Motor neuron (in vitro differentiated cells): Measurements from ENCODE around the gene TEX9. TPM values are rescaled to one million over a fixed set of nuclear protein-coding genes. Genes with fewer than 3 reads are reported as not detected.

Experiments
- ATAC-seq, 8 experiments: fragments of 200-7000 bp; cut with Tn5 transposase; replicated peaks in 6 of 8; 2 replicates each; pipeline ENCODE4 v1.8.0; 2021; ENCODE audit warnings: mild to moderate bottlenecking in 8 of 8, moderate library complexity in 8 of 8
- H3K27ac ChIP-seq, 2 donors: fragments of 250-450 bp; sonication (Bioruptor Pico); 2 replicates each; pipeline ENCODE4 v1.9.0; 2021; ENCODE audit warnings: antibody characterized with exemption in 2 of 2, mild to moderate bottlenecking in 2 of 2, moderate library complexity in 1 of 2
- H3K4me1 ChIP-seq, 2 donors: fragments of 250-450 bp; sonication (Bioruptor Pico); replicated peaks in 1 of 2; 2 replicates each; pipeline ENCODE4 v1.6.1; 2021; ENCODE audit warnings: antibody characterized with exemption in 2 of 2, mild to moderate bottlenecking in 2 of 2, moderate library complexity in 1 of 2
- H3K4me3 ChIP-seq, 5 donors: fragments of 250-450 bp; sonication (Bioruptor Pico); 2 replicates each; pipeline ENCODE4 v1.9.0; 2021; ENCODE audit warnings: antibody characterized with exemption in 5 of 5, mild to moderate bottlenecking in 5 of 5, moderate library complexity in 4 of 5
- WGBS, 10 experiments: fragments of 450-650 bp; shearing (Covaris generic); methylation state at CpG; one replicate each; pipeline ENCODE4 v1.0.0; 2022; 5-methylcytosine and 5-hydroxymethylcytosine counted together
- in situ Hi-C, 9 experiments: fragments of 400-800 bp; cut with MboI; loops; one replicate each; pipeline ENCODE4 v1.15.0; 2021; ENCODE audit warnings: low sequenced_read_pairs in 9 of 9, low pct_unique_long_range_greater_than_20kb in 2 of 9; ENCODE audit not compliant: unreplicated experiment in 9 of 9
- total RNA-seq, 8 experiments: library from RNA; unstranded; fragments of 300-600 nt; gene quantifications; 2 replicates each; pipeline versions ENCODE4 v1.2.3 to v1.2.4, GENCODE V29; 2022

The TEX9 gene
- total RNA-seq, 8 experiments from 2014 or later, result 4.6 to 68.4 (median 16.6) TPM

DNA sequence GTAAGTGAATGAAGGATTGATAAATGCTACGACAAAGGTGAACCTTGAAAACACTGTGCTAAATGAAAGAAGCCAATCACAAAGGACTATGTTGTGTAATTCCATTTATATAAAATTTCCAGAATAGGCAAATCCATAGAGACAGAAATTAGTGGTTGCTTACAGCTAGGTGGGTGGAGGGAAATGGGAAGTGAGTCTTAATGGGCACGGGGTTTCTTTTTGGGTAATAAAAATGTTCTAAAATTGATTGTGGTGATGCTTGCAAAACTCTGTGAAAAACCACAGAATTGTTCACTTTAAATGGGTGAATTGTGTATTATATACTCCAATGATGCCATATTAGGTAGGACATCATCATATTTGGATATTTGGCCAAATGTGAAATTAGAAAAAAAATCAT is 20.9 kb upstream of the TEX9 start:
- WGBS, 10 experiments, result 69 to 100% (median 89%) methylated on average over 1 to 2 of the region's 2 CpGs; no CpG with 5 or more reads in 2 of the 10 experiments
- in situ Hi-C loops, result no loop called here
- H3K4me1 ChIP-seq, result no peaks in the 10 kb centered on the region
- no peak for ATAC-seq
- no peak overlapping the region for H3K27ac ChIP-seq
- H3K4me3 ChIP-seq, result no peak overlapping the region

GRCh38 chr15:56346414-56346813 is 18.8 kb upstream of the TEX9 start:
- in situ Hi-C loops, result no loop called here
- Histone ChIP-seq H3K27ac (no peak overlapping the region), H3K4me1 (peaks cover 0 to 7% of the 10 kb centered on the region in 2 donors), H3K4me3 (no peak overlapping the region)
- ATAC-seq, result peak in 1 of 8 experiments; percentile 38
- WGBS, 10 experiments, result 30 to 87% (median 62%) methylated on average over 2 to 3 of the region's 3 CpGs

GRCh38 chr15:56349554-56349953 is 15.7 kb upstream of the TEX9 start:
- H3K4me1 ChIP-seq, result peaks cover 0 to 10% of the 10 kb centered on the region in 2 donors
- in situ Hi-C loops, result no loop called here
- H3K4me3 ChIP-seq, result no peak overlapping the region
- WGBS, 10 experiments, result 0 to 100% (median 63%) methylated on average over 1 to 5 of the region's 6 CpGs; no CpG with 5 or more reads in 3 of the 10 experiments
- no peak for ATAC-seq
- no peak overlapping the region for H3K27ac ChIP-seq

- Histone ChIP-seq H3K27ac (no peak overlapping the region), H3K4me3 (no peak overlapping the region), H3K4me1 (peaks cover 0 to 10% of the 10 kb centered on the region in 2 donors)
- ATAC-seq, result peak in 4 of 8 experiments; percentile 44 to 72 (median 57)
- in situ Hi-C loops, result no loop called here
- WGBS, 10 experiments, result 0 to 29% (median 8%) methylated on average over 1 of the region's 1 CpG; no CpG with 5 or more reads in 3 of the 10 experiments
Observed at GRCh38 chr15:56351353-56351752, 13.9 kb upstream of the TEX9 start.

DNA sequence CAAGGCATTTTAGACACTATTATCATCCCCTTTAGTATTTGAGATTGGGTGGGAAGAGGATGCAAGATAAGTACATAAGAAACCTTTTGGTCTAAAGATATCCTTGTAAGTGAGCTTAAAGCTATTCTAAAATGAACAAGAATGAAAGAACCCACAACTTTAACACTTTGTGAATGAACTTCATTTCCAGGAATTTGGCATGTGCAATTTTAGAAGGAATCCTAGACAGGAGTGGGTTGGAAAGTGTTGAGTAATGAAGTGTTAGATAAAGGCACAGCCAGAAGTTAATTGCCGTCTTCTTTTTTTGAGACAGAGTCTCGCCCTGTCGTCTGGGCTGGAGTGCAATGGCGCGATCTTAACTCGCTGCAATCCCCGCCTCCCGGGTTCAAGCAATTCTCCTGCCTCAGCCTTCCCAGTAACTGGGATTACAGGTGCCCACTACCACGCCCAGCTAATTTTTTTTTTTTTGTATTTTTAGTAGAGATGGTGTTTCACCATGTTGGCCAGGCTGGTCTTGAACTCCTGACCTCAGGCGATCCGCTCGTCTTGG is 13.2 kb upstream of the TEX9 start:
- 60 to 94% (median 80%) methylated on average over 1 to 7 of the region's 12 CpGs; no CpG with 5 or more reads in 2 of the 10 experiments for WGBS, 10 experiments
- no peak overlapping the region for H3K27ac ChIP-seq
- H3K4me3 ChIP-seq, result no peak overlapping the region
- H3K4me1 ChIP-seq, result peaks cover 0 to 10% of the 10 kb centered on the region in 2 donors
- no peak for ATAC-seq
- in situ Hi-C loops, result no loop called here

- Histone ChIP-seq H3K27ac (no peak overlapping the region), H3K4me3 (no peak overlapping the region), H3K4me1 (peaks cover 0 to 10% of the 10 kb centered on the region in 2 donors)
- no peak for ATAC-seq
- WGBS, 10 experiments, result 12 to 100% (median 67%) methylated on average over 1 of the region's 1 CpG; no CpG with 5 or more reads in 2 of the 10 experiments
- in situ Hi-C loops, result no loop called here
Observed at GRCh38 chr15:56353119-56353518, 12.1 kb upstream of the TEX9 start.

DNA sequence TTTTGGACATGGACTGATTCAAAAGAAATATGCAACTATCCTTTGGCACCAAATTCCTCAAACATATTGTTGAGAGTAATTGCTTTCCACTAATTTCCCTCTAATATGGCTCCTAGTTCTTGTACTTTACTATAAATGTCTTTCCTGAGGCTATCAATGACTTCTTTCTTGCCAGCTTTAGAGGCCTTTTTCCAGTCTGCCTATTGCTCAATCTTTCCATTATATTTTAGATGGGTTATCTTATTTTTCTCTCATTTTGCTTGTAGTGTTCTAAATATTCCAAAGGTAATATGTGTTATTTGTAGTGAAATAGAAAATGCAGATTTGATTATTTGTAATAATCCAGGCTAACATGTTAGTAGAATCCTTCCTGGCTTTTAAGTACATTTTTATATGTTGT is 11.5 kb upstream of the TEX9 start:
- in situ Hi-C loops, result no loop called here
- peaks cover 0 to 10% of the 10 kb centered on the region in 2 donors for H3K4me1 ChIP-seq
- ATAC-seq, result no peak
- H3K27ac ChIP-seq, result no peak overlapping the region
- no peak overlapping the region for H3K4me3 ChIP-seq

DNA sequence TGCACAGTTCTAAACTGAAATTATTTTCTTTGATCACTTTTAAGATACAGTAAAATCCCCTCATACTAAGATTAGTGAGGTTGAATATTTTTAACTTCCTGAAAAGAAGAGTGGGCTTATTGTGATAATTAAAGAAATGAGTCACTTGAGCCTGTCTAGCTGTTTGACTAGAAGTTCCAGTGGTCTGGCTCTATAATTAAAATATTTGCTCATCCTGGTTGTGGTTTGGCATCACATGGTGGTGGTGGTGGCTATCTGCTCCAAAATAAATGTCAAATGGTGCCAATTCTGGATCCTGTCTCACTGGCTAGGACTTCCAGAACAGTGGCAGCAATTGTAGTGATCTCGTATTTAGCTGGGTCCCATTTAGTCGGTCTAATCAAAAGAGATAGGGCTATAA is 8.6 kb upstream of the TEX9 start:
- Histone ChIP-seq H3K27ac (no peak overlapping the region), H3K4me1 (peaks cover 0 to 3% of the 10 kb centered on the region in 2 donors), H3K4me3 (no peak overlapping the region)
- ATAC-seq, result no peak
- WGBS, 10 experiments, result 10 to 100% (median 94%) methylated on average over 1 to 2 of the region's 2 CpGs; no CpG with 5 or more reads in 5 of the 10 experiments
- in situ Hi-C loops, result no loop called here

DNA sequence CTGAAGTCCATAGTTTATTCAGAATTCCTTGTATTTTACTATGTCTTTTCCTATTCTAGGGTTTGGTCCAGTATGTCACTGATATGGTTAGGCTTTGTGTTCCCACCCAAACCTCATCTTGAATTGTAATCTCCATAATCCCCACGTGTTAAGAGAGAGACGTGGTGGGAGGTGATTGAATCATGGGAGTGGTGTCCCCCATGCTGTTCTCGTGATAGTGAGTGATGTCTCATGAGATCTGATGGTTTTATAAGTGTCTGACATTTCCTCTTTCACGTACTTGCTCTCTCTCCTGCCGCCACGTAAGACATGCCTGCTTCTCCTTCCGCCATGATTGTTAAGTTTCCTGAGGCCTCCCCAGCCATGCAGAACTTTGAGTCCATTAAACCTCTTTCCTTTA is 6.6 kb upstream of the TEX9 start:
- no peak overlapping the region for H3K4me3 ChIP-seq
- ATAC-seq, result no peak
- no peaks in the 10 kb centered on the region for H3K4me1 ChIP-seq
- in situ Hi-C loops, result no loop called here
- 60 to 100% (median 93%) methylated on average over 1 to 5 of the region's 7 CpGs; no CpG with 5 or more reads in 3 of the 10 experiments for WGBS, 10 experiments
- no peak overlapping the region for H3K27ac ChIP-seq

- no peak for ATAC-seq
- 0 to 100% (median 88%) methylated on average over 1 of the region's 1 CpG; no CpG with 5 or more reads in 3 of the 10 experiments for WGBS, 10 experiments
- Histone ChIP-seq H3K4me1 (peaks cover 0 to 12% of the 10 kb centered on the region in 2 donors), H3K27ac (no peak overlapping the region), H3K4me3 (no peak overlapping the region)
- in situ Hi-C loops, result no loop called here
Observed at GRCh38 chr15:56361987-56362386, 3.2 kb upstream of the TEX9 start.

GRCh38 chr15:56366211-56366610 is 985 bp downstream of the TEX9 start:
- WGBS, 10 experiments, result 0 to 36% (median 0%) methylated on average over 1 to 2 of the region's 2 CpGs; no CpG with 5 or more reads in 1 of the 10 experiments
- ATAC-seq, result no peak
- H3K4me1 ChIP-seq, result peaks cover 4 to 29% of the 10 kb centered on the region in 2 donors
- peak overlapping the region; percentile 55 to 92 (median 71) for H3K4me3 ChIP-seq
- in situ Hi-C loops, result no loop called here
- H3K27ac ChIP-seq, result no peak overlapping the region

- Histone ChIP-seq H3K27ac (no peak overlapping the region), H3K4me1 (peaks cover 4 to 29% of the 10 kb centered on the region in 2 donors), H3K4me3 (peak overlapping the region in 3 of 5 donors; percentile 14 to 92 (median 73))
- ATAC-seq, result no peak
- WGBS, 10 experiments, result 30 to 100% (median 83%) methylated on average over 1 to 3 of the region's 3 CpGs; no CpG with 5 or more reads in 1 of the 10 experiments
- in situ Hi-C loops, result no loop called here
Observed at GRCh38 chr15:56367156-56367555, 1.9 kb downstream of the TEX9 start.

DNA sequence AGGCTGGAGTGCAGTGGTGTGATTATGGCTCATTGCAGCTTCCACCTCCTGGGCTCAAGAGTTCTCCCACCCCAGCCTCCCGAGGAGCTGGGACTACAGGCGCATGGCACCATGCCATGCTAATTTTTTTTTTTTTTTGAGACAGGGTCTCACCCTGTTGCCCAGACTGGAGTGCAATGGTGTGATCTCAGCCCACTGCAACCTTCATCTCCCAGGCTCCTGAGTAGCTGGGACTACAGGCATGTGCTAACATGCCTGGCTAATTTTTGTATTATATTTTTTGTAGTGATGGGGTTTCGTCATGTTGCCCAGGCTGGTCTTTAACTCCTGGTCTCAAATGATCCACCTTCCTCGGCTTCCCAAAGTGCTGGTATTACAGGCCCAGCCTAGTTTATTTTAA is 4.0 kb downstream of the TEX9 start:
- Histone ChIP-seq H3K4me3 (no peak overlapping the region), H3K27ac (no peak overlapping the region), H3K4me1 (peaks cover 4 to 29% of the 10 kb centered on the region in 2 donors)
- ATAC-seq, result peak in 1 of 8 experiments; percentile 29
- in situ Hi-C loops, result no loop called here
- 61 to 100% (median 80%) methylated on average over 1 to 4 of the region's 4 CpGs; no CpG with 5 or more reads in 2 of the 10 experiments for WGBS, 10 experiments
